CD4-positive, alpha-beta memory T cell (primary cell): ENCODE results near the gene MACC1. TPM values are rescaled to one million over a fixed set of nuclear protein-coding genes. Genes with fewer than 3 reads are reported as not detected.
"Not testable (repeated sequence)": the region's sequence is repeated elsewhere in the genome, so short reads cannot be mapped to it uniquely, and the experiment has no call there.

ENCODE experiments used
- CTCF ChIA-PET: fragments of 350-600 bp; sonication (Branson Sonifier 250); formaldehyde crosslinking; loops from one replicate; lab custom pipeline; 2021; ENCODE audit warnings: inconsistent platforms; ENCODE audit not compliant: partially characterized antibody; lab: Charles Lee
- POLR2A ChIA-PET: fragments of 350-600 bp; sonication (Branson Sonifier 250); formaldehyde crosslinking; loops from one replicate; lab custom pipeline; 2021; ENCODE audit not compliant: partially characterized antibody; lab: Charles Lee
- DNase-seq, 5 donors: peaks; one replicate each; pipeline versions ENCODE4 v3.0.0 to v3.0.0-alpha.2; 2020 to 2022; ENCODE audit warnings: mixed read lengths in 1 of 5
- H3K27ac ChIP-seq: one replicate; pipeline ENCODE4 v1.7.0; 2013; ENCODE audit warnings: low read depth, low read length
- H3K27me3 ChIP-seq: 2 replicates; pipeline ENCODE4 v1.7.0; 2013; ENCODE audit warnings: mild to moderate bottlenecking, low read length, moderate library complexity; ENCODE audit not compliant: insufficient read depth
- H3K36me3 ChIP-seq: 2 replicates; pipeline ENCODE4 v1.7.0; 2013; ENCODE audit warnings: mild to moderate bottlenecking, low read length, moderate library complexity; ENCODE audit not compliant: insufficient read depth
- H3K4me1 ChIP-seq: 2 replicates; pipeline ENCODE4 v1.7.0; 2013; ENCODE audit warnings: mild to moderate bottlenecking, low read length, moderate library complexity; ENCODE audit not compliant: insufficient read depth
- H3K4me3 ChIP-seq, 2 donors: one replicate each; pipeline ENCODE4 v1.7.0; 2013; ENCODE audit warnings: low read length in 2 of 2, mild to moderate bottlenecking in 1 of 2
- H3K9me3 ChIP-seq, 2 donors: one replicate each; pipeline ENCODE4 v1.7.0; 2013; ENCODE audit warnings: low read length in 2 of 2, control low read depth in 1 of 2; ENCODE audit not compliant: control insufficient read depth in 1 of 2
- H3K27ac Mint-ChIP-seq, 7 donors: one replicate each; pipeline ENCODE4 v1.8.0; 2020 to 2021; ENCODE audit warnings: mixed read lengths in 7 of 7, mild to moderate bottlenecking in 6 of 7, inconsistent platforms in 3 of 7, moderate library complexity in 3 of 7
- H3K27me3 Mint-ChIP-seq, 2 donors: one replicate each; pipeline ENCODE4 v1.8.0; 2020 to 2021; ENCODE audit warnings: mixed read lengths in 2 of 2
- H3K36me3 Mint-ChIP-seq, 2 donors: one replicate each; pipeline ENCODE4 v1.8.0; 2020 to 2021; ENCODE audit warnings: mixed read lengths in 2 of 2, inconsistent platforms in 1 of 2, mild to moderate bottlenecking in 1 of 2
- H3K4me1 Mint-ChIP-seq, 4 donors: one replicate each; pipeline ENCODE4 v1.8.0; 2020 to 2021; ENCODE audit warnings: mixed read lengths in 4 of 4, mild to moderate bottlenecking in 1 of 4
- H3K4me3 Mint-ChIP-seq, 8 donors: one replicate each; pipeline ENCODE4 v1.8.0; 2020 to 2021; ENCODE audit warnings: mixed read lengths in 8 of 8, mild to moderate bottlenecking in 7 of 8, moderate library complexity in 6 of 8, inconsistent platforms in 3 of 8
- H3K9me3 Mint-ChIP-seq, 8 donors: one replicate each; pipeline ENCODE4 v1.8.0; 2020 to 2021; ENCODE audit warnings: mixed read lengths in 8 of 8, mild to moderate bottlenecking in 5 of 8, inconsistent platforms in 3 of 8, moderate library complexity in 1 of 8
- intact Hi-C: fragments of 100-400 bp; cut with micrococcal nuclease; formaldehyde crosslinking; loops from one replicate; pipeline ENCODE4 v1.15.1; 2023
- polyA plus RNA-seq, 2 donors: library from polyadenylated mRNA; unstranded; fragments of 300-500 nt; fragmentation: Illumina TruSeq; gene quantifications; one replicate each; pipeline ENCODE4 v1.2.3, GENCODE V29; 2021
- total RNA-seq, 2 experiments: library from RNA; stranded (reverse); gene quantifications; one replicate each; pipeline ENCODE4 v1.2.3, GENCODE V29; 2021

MACC1 gene
- total and polyA plus RNA-seq, 4 experiments from 2014 or later = 0.05 to 0.09 TPM; not detected in 2

- H3K4me3 Mint-ChIP-seq, H3K4me1 Mint-ChIP-seq, H3K9me3 Mint-ChIP-seq, intact Hi-C loops, H3K36me3 Mint-ChIP-seq, CTCF ChIA-PET, POLR2A ChIA-PET, H3K27me3 ChIP-seq, H3K9me3 ChIP-seq, DNase-seq, H3K27me3 Mint-ChIP-seq, H3K27ac ChIP-seq, H3K4me3 ChIP-seq, H3K27ac Mint-ChIP-seq, H3K4me1 ChIP-seq, H3K36me3 ChIP-seq: not testable (repeated sequence)
Measured at GRCh38 chr7:20120611-20121168, 96.5 kb downstream of the MACC1 start.

DNA sequence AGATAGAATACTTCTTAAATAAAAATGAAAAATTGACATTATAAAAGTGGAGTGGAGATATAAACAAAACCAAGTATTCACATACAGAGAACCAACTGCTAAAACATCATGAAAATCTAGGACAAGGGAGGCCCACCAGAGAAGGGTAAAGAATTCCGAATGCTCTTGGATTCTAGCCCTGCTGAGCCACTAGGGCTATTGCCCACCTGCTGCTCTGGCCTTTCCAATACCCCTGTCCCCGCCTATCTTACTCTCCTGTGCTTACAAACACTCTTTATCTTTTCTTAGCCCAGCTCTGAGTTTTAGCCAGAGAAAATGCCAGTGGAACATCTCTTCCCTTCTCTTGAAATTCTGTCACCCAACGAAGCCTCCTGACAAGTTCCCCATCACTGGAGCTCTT, 100.3 kb downstream of the MACC1 start:
- no peaks in the 10 kb centered on the region for H3K27me3 ChIP-seq
- no peak overlapping the region for H3K4me3 ChIP-seq
- no peaks in the 10 kb centered on the region for H3K27me3 Mint-ChIP-seq
- H3K4me3 Mint-ChIP-seq = no peak overlapping the region
- no peaks in the 10 kb centered on the region for H3K36me3 ChIP-seq
- CTCF ChIA-PET = no interaction called here
- no peaks in the 10 kb centered on the region for H3K36me3 Mint-ChIP-seq
- no peaks in the 10 kb centered on the region for H3K9me3 ChIP-seq
- no peak for DNase-seq
- POLR2A ChIA-PET = no interaction called here
- H3K4me1 Mint-ChIP-seq = peaks cover 0 to 3% (median 0%) of the 10 kb centered on the region in 4 donors
- H3K27ac Mint-ChIP-seq = no peak overlapping the region
- no peak overlapping the region for H3K27ac ChIP-seq
- H3K9me3 Mint-ChIP-seq = peaks cover 0 to 4% (median 0%) of the 10 kb centered on the region in 8 donors
- intact Hi-C loops = no loop called here
- no peaks in the 10 kb centered on the region for H3K4me1 ChIP-seq

- POLR2A ChIA-PET = no interaction called here
- no peak for DNase-seq
- Histone ChIP-seq H3K4me3 (no peak overlapping the region), H3K27ac (no peak overlapping the region), H3K4me1 (no peaks in the 10 kb centered on the region), H3K27me3 (no peaks in the 10 kb centered on the region), H3K9me3 (no peaks in the 10 kb centered on the region), H3K36me3 (no peaks in the 10 kb centered on the region)
- Mint-ChIP-seq H3K4me3 (no peak overlapping the region), H3K9me3 (peaks cover 0 to 4% (median 0%) of the 10 kb centered on the region in 8 donors), H3K27me3 (no peaks in the 10 kb centered on the region), H3K27ac (no peak overlapping the region), H3K4me1 (no peaks in the 10 kb centered on the region), H3K36me3 (no peaks in the 10 kb centered on the region)
- CTCF ChIA-PET = no interaction called here
- intact Hi-C loops = no loop called here
Measured at GRCh38 chr7:20114468-20114867, 102.7 kb downstream of the MACC1 start.

DNA sequence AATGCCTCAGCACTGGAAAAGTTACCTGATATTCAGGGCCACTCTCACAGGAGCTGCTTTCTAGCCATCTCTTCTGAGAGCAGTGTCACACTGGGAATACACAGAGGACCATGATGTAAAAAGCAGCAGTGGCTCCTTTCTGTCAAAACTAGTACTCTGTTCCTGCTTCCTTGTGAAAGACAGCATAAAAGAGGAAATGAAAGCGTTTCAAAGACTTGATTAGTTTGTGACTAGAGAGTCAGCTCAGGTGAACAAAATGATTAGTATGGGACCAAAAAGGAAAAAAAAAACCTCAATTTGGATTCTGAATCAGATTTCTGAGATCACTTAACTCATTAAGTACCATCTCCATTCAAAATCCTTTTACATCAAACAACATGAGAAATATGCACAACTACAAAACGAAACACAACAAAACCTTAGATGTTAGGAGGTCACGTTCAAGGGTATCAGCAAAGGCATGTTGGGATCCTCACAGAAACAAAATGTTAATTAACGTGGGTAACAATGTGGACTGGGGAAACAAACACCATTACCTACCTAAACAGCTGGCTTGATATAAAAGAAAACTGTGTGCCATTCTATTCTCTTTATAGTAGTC, 103.7 kb downstream of the MACC1 start:
- H3K4me1 Mint-ChIP-seq = no peaks in the 10 kb centered on the region
- no peak overlapping the region for H3K27ac ChIP-seq
- no peak overlapping the region for H3K27ac Mint-ChIP-seq
- H3K27me3 ChIP-seq = no peaks in the 10 kb centered on the region
- H3K36me3 ChIP-seq = no peaks in the 10 kb centered on the region
- intact Hi-C loops = no loop called here
- ChIA-PET CTCF (no interaction called here), POLR2A (no interaction called here)
- no peak overlapping the region for H3K4me3 Mint-ChIP-seq
- H3K4me1 ChIP-seq = no peaks in the 10 kb centered on the region
- no peak overlapping the region for H3K4me3 ChIP-seq
- no peaks in the 10 kb centered on the region for H3K27me3 Mint-ChIP-seq
- no peak for DNase-seq
- H3K36me3 Mint-ChIP-seq = no peaks in the 10 kb centered on the region
- H3K9me3 Mint-ChIP-seq = peaks cover 0 to under 1% (median 0%) of the 10 kb centered on the region in 8 donors
- no peaks in the 10 kb centered on the region for H3K9me3 ChIP-seq

GRCh38 chr7:20112696-20113095, 104.5 kb downstream of the MACC1 start:
- Mint-ChIP-seq H3K9me3 (no peaks in the 10 kb centered on the region), H3K4me1 (no peaks in the 10 kb centered on the region), H3K27ac (no peak overlapping the region), H3K36me3 (no peaks in the 10 kb centered on the region), H3K27me3 (no peaks in the 10 kb centered on the region), H3K4me3 (no peak overlapping the region)
- Histone ChIP-seq H3K4me1 (no peaks in the 10 kb centered on the region), H3K4me3 (no peak overlapping the region), H3K36me3 (no peaks in the 10 kb centered on the region), H3K27ac (no peak overlapping the region), H3K27me3 (no peaks in the 10 kb centered on the region), H3K9me3 (no peaks in the 10 kb centered on the region)
- no peak for DNase-seq
- ChIA-PET POLR2A (no interaction called here), CTCF (interaction anchor here (0.6 kb wide), 2 partner anchors 733 to 795 kb away, joined by 4 read pairs; no protein-coding TSS in a partner anchor)
- intact Hi-C loops = no loop called here

- Mint-ChIP-seq H3K36me3 (no peaks in the 10 kb centered on the region), H3K4me1 (no peaks in the 10 kb centered on the region), H3K4me3 (no peak overlapping the region), H3K9me3 (peaks cover 0 to 2% (median 0%) of the 10 kb centered on the region in 8 donors), H3K27me3 (no peaks in the 10 kb centered on the region), H3K27ac (no peak overlapping the region)
- ChIA-PET CTCF (interaction anchor here (0.6 kb wide), 2 partner anchors 733 to 796 kb away, joined by 4 read pairs; no protein-coding TSS in a partner anchor), POLR2A (no interaction called here)
- no peak overlapping the region for H3K4me3 ChIP-seq
- DNase-seq = no peak
- H3K27me3 ChIP-seq = no peaks in the 10 kb centered on the region
- no peaks in the 10 kb centered on the region for H3K4me1 ChIP-seq
- H3K27ac ChIP-seq = no peak overlapping the region
- no peaks in the 10 kb centered on the region for H3K9me3 ChIP-seq
- H3K36me3 ChIP-seq = no peaks in the 10 kb centered on the region
- intact Hi-C loops = no loop called here
Measured at GRCh38 chr7:20111821-20112542, 105.2 kb downstream of the MACC1 start.

GRCh38 chr7:20107582-20107981, 109.6 kb downstream of the MACC1 start:
- intact Hi-C loops = no loop called here
- no peaks in the 10 kb centered on the region for H3K9me3 ChIP-seq
- H3K27me3 Mint-ChIP-seq = no peaks in the 10 kb centered on the region
- ChIA-PET CTCF (no interaction called here), POLR2A (no interaction called here)
- H3K27me3 ChIP-seq = no peaks in the 10 kb centered on the region
- no peaks in the 10 kb centered on the region for H3K36me3 Mint-ChIP-seq
- no peak overlapping the region for H3K4me3 ChIP-seq
- no peak overlapping the region for H3K4me3 Mint-ChIP-seq
- no peak overlapping the region for H3K27ac ChIP-seq
- no peaks in the 10 kb centered on the region for H3K4me1 ChIP-seq
- no peaks in the 10 kb centered on the region for H3K4me1 Mint-ChIP-seq
- no peak for DNase-seq
- H3K36me3 ChIP-seq = no peaks in the 10 kb centered on the region
- H3K27ac Mint-ChIP-seq = no peak overlapping the region
- H3K9me3 Mint-ChIP-seq = peaks cover 0 to 4% (median under 1%) of the 10 kb centered on the region in 8 donors
